Measurements from ENCODE around the gene ZNF341. TPM values are rescaled to one million over a fixed set of nuclear protein-coding genes. Genes with fewer than 3 reads are reported as not detected.

ZNF341 gene
- total and polyA plus RNA-seq, 9 of the 15 experiments (the other 6 are each of a cell fraction or from before 2014, with no cell fraction given), result 0.08 to 2.6 (median 1.0) TPM

DNA sequence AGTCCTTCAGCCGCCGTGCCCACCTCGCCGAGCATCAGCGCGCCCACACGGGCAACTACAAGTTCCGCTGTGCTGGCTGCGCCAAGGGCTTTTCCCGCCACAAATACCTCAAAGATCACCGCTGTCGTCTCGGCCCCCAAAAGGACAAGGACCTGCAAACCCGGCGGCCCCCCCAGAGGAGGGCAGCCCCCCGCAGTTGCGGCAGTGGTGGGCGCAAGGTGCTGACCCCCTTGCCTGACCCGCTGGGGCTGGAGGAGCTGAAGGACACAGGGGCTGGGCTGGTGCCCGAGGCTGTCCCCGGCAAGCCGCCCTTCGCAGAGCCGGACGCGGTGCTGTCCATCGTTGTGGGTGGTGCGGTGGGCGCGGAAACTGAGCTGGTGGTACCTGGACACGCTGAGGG lies 59.2 kb downstream of the ZNF341 start:
- H3K4me1 ChIP-seq (replicated peaks in 1 of 2; ENCODE audit: control insufficient read depth in 2 of 2, insufficient read depth in 2 of 2, low read length in 2 of 2), result peaks cover 8 to 19% of the 10 kb centered on the region in 2 experiments; a peak in 4 of 5 replicates
- no peaks in the 10 kb centered on the region for H3K36me3 ChIP-seq (ENCODE audit: control insufficient read depth, insufficient read depth, low read length)
- no peaks in the 10 kb centered on the region for H4K20me1 ChIP-seq (replicated peaks; ENCODE audit: control insufficient read depth, insufficient read depth, low read length)
- in situ Hi-C loops (cut with MboI), result no loop called here
- peak overlapping the region in 1 of 2 experiments; percentile 40; a peak in 1 of 4 replicates for H3K9ac ChIP-seq (ENCODE audit: insufficient read depth in 1 of 2, low read depth in 2 of 2, low read length in 2 of 2)
- ChIA-PET CTCF (ENCODE audit: low intra/inter-chr PET ratio) (no interaction called here), POLR2A (interaction anchor here (0.6 kb wide), 1 partner anchor 36 kb away, joined by 3 read pairs; no protein-coding TSS in a partner anchor)
- intact Hi-C loops (cut with micrococcal nuclease), result loop anchor here (5.0 to 10.0 kb wide), 3 partner anchors 71 to 274 kb away; no protein-coding TSS in a partner anchor
- BruUV-seq (replicated peaks), result no TSS peak
- no peak overlapping the region for H3K4me2 ChIP-seq (ENCODE audit: insufficient read depth, low read length)
- no peaks in the 10 kb centered on the region for H3K9me3 ChIP-seq (replicated peaks; ENCODE audit: control insufficient read depth, insufficient read depth, low read depth, low read length)
- H2AFZ ChIP-seq (ENCODE audit: low read depth, low read length), result no peak overlapping the region
- no peak overlapping the region for H3K4me3 ChIP-seq
- no peak for ATAC-seq
- H3K9me1 ChIP-seq (ENCODE audit: control insufficient read depth, insufficient read depth, low read length), result no peaks in the 10 kb centered on the region
- H3K79me2 ChIP-seq (ENCODE audit: control insufficient read depth, insufficient read depth, low read length), result no peaks in the 10 kb centered on the region
- no peak overlapping the region for H3K27ac ChIP-seq (ENCODE audit: extremely low read depth, low read depth, low read length)
- no peaks in the 10 kb centered on the region for H3K27me3 ChIP-seq (ENCODE audit: control insufficient read depth in 2 of 2, insufficient read depth in 2 of 2, low read length in 2 of 2)
- no peak for DNase-seq (ENCODE audit: extremely low read depth in 1 of 4, low spot score in 3 of 4)
- FAIRE-seq, result no peak
- WGBS (ENCODE audit: insufficient coverage, low coverage, missing lambda C conversion rate), result 90% methylated on average over 26 of the region's 31 CpGs
- TF ChIP-seq NR3C1 (CRISPR knock-in tag; IDR thresholded peaks at IDR 0.05) (no peak), NFYB (IDR thresholded peaks at IDR 0.05; ENCODE audit: extremely low read depth, insufficient read length) (no peak), MCM3 (IDR thresholded peaks at IDR 0.05) (no peak), PATZ1 (CRISPR knock-in tag; IDR thresholded peaks at IDR 0.05; ENCODE audit: borderline replicate concordance) (no peak), SIN3B (IDR thresholded peaks at IDR 0.05; ENCODE audit: low read depth) (no peak), VEZF1 (CRISPR knock-in tag; IDR thresholded peaks at IDR 0.05) (no peak), SLC30A9 (CRISPR knock-in tag; IDR thresholded peaks at IDR 0.05) (no peak)
- TF ChIP-seq, protein P1, sequence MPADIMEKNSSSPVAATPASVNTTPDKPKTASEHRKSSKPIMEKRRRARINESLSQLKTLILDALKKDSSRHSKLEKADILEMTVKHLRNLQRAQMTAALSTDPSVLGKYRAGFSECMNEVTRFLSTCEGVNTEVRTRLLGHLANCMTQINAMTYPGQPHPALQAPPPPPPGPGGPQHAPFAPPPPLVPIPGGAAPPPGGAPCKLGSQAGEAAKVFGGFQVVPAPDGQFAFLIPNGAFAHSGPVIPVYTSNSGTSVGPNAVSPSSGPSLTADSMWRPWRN (IDR thresholded peaks at IDR 0.05; ENCODE audit: low read depth), result no peak
- TF ChIP-seq, protein P2, sequence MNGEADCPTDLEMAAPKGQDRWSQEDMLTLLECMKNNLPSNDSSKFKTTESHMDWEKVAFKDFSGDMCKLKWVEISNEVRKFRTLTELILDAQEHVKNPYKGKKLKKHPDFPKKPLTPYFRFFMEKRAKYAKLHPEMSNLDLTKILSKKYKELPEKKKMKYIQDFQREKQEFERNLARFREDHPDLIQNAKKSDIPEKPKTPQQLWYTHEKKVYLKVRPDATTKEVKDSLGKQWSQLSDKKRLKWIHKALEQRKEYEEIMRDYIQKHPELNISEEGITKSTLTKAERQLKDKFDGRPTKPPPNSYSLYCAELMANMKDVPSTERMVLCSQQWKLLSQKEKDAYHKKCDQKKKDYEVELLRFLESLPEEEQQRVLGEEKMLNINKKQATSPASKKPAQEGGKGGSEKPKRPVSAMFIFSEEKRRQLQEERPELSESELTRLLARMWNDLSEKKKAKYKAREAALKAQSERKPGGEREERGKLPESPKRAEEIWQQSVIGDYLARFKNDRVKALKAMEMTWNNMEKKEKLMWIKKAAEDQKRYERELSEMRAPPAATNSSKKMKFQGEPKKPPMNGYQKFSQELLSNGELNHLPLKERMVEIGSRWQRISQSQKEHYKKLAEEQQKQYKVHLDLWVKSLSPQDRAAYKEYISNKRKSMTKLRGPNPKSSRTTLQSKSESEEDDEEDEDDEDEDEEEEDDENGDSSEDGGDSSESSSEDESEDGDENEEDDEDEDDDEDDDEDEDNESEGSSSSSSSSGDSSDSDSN (IDR thresholded peaks at IDR 0.05; ENCODE audit: borderline replicate concordance in 1 of 2, low read depth in 2 of 2, low read length in 2 of 2), result no peak
- TF ChIP-seq, protein P3, sequence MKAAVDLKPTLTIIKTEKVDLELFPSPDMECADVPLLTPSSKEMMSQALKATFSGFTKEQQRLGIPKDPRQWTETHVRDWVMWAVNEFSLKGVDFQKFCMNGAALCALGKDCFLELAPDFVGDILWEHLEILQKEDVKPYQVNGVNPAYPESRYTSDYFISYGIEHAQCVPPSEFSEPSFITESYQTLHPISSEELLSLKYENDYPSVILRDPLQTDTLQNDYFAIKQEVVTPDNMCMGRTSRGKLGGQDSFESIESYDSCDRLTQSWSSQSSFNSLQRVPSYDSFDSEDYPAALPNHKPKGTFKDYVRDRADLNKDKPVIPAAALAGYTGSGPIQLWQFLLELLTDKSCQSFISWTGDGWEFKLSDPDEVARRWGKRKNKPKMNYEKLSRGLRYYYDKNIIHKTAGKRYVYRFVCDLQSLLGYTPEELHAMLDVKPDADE (conservative IDR thresholded peaks at IDR 0.05; ENCODE audit: control insufficient read depth, low read depth, low read length), result no peak

Data from K562 (cell line).